Measurements from ENCODE around the gene NTN5.
A peak's percentile ranks its signal among the peaks of the same experiment; 100 is the strongest.

The NTN5 gene

GRCh38 chr19:48638831-48639381 lies 33.9 kb downstream of the NTN5 start:
- POLR2A ChIA-PET (ENCODE audit: low non-redundant PET), result no interaction called here
- TF ChIP-seq, protein P1, sequence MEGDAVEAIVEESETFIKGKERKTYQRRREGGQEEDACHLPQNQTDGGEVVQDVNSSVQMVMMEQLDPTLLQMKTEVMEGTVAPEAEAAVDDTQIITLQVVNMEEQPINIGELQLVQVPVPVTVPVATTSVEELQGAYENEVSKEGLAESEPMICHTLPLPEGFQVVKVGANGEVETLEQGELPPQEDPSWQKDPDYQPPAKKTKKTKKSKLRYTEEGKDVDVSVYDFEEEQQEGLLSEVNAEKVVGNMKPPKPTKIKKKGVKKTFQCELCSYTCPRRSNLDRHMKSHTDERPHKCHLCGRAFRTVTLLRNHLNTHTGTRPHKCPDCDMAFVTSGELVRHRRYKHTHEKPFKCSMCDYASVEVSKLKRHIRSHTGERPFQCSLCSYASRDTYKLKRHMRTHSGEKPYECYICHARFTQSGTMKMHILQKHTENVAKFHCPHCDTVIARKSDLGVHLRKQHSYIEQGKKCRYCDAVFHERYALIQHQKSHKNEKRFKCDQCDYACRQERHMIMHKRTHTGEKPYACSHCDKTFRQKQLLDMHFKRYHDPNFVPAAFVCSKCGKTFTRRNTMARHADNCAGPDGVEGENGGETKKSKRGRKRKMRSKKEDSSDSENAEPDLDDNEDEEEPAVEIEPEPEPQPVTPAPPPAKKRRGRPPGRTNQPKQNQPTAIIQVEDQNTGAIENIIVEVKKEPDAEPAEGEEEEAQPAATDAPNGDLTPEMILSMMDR (conservative IDR thresholded peaks at IDR 0.05; ENCODE audit: low read depth), result no peak
- CTCF ChIA-PET, result interaction anchor here (0.6 kb wide), 1 partner anchor 100 kb away, joined by 3 read pairs; no protein-coding TSS in a partner anchor
- no peak for DNase-seq (ENCODE audit: low spot score)
- H3K27ac ChIP-seq, result peak overlapping the region; percentile 99

- POLR2A ChIA-PET (ENCODE audit: low non-redundant PET), result interaction anchor here (0.7 kb wide), 1 partner anchor 1843 kb away, joined by 3 read pairs; no protein-coding TSS in a partner anchor
- CTCF ChIA-PET, result no interaction called here
Measured at GRCh38 chr19:48637948-48638830, 34.6 kb downstream of the NTN5 start.

DNA sequence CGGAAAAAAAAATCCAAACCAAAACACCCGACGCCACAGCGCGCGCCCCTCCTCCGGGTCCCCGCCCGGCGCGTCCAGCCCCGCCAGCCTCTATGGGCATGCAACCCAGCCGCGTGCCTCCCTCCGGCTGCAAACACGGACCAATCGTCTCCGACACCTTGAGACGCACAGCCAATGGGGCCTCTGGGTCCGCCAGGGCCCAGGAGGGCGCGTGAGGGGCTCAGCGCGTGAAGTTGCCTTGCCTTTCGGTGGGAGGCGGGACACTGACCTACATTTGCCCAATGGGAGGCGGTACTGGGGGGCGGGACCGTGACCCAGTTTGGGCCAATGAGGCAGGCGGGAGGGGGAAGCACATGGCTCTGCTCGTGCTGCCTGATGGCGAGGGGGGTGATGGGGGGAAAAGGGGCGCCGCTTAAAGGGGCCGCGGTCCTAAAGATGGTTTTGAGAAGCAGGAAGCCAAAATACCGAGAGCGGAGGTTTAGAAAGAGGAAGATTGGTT lies 35.3 kb downstream of the NTN5 start:
- POLR2A ChIA-PET (ENCODE audit: low non-redundant PET), result interaction anchor here (0.7 kb wide), 1 partner anchor 1844 kb away, joined by 3 read pairs; no protein-coding TSS in a partner anchor
- TF ChIP-seq, protein P1 (conservative IDR thresholded peaks at IDR 0.05; ENCODE audit: low read depth), result no peak
- DNase-seq (ENCODE audit: low spot score), result peak; percentile 98
- CTCF ChIA-PET, result no interaction called here
- peak overlapping the region; percentile 99 for H3K27ac ChIP-seq

More at GRCh38 chr19:48637948-48638830, 34.6 kb downstream of the NTN5 start:
- H3K27ac ChIP-seq, result peak overlapping the region; percentile 99
- TF ChIP-seq, protein P1 (conservative IDR thresholded peaks at IDR 0.05; ENCODE audit: low read depth), result no peak
- DNase-seq (ENCODE audit: low spot score), result peak; percentile 97

- ChIA-PET CTCF (no interaction called here), POLR2A (ENCODE audit: low non-redundant PET) (no interaction called here)
- no peak for DNase-seq (ENCODE audit: low spot score)
- TF ChIP-seq, protein P1 (conservative IDR thresholded peaks at IDR 0.05; ENCODE audit: low read depth), result no peak
- H3K27ac ChIP-seq, result peak within 1 kb of the TSS; percentile 99
Measured at GRCh38 chr19:48636859-48637448, 35.9 kb downstream of the NTN5 start, which contains the start of gene DBP. Gene DBP, minus strand, starts transcription at chr19:48637379. Its CDS starts 385 bp downstream, at chr19:48636994.

- ChIA-PET CTCF (no interaction called here), POLR2A (ENCODE audit: low non-redundant PET) (no interaction called here)
- TF ChIP-seq, protein P1 (conservative IDR thresholded peaks at IDR 0.05; ENCODE audit: low read depth), result no peak
- no peak for DNase-seq (ENCODE audit: low spot score)
- peak overlapping the region; percentile 99 for H3K27ac ChIP-seq
Measured at GRCh38 chr19:48635966-48636858, 36.6 kb downstream of the NTN5 start.
